GM15510 (cell line): ENCODE results near the gene PPA1.

Source experiments
- POLR2A ChIP-seq: IDR thresholded peaks from 3 replicates; pipeline ENCODE4 v1.6.1; 2011; ENCODE audit warnings: borderline replicate concordance; ENCODE audit not compliant: insufficient read length; ENCODE audit errors: extremely low read depth

Gene PPA1

GRCh38 chr10:70233109-70233938, at the start of gene PPA1:
Gene PPA1 (minus strand): TSS chr10:70233429. CDS start chr10:70233327, 102 bp downstream.
- peak; percentile 99 for TF ChIP-seq POLR2A

- TF ChIP-seq POLR2A: no peak
Measured at GRCh38 chr10:70281609-70282008, 48.4 kb upstream of the PPA1 start.

GRCh38 chr10:70280099-70280498, 46.9 kb upstream of the PPA1 start:
- no peak for TF ChIP-seq POLR2A

GRCh38 chr10:70277396-70278030, 44.3 kb upstream of the PPA1 start:
- no peak for TF ChIP-seq POLR2A

GRCh38 chr10:70274643-70275042, 41.4 kb upstream of the PPA1 start:
- TF ChIP-seq POLR2A: no peak

GRCh38 chr10:70272925-70273316, 39.7 kb upstream of the PPA1 start:
- no peak for TF ChIP-seq POLR2A

GRCh38 chr10:70271996-70272924, 39.0 kb upstream of the PPA1 start:
- no peak for TF ChIP-seq POLR2A

- no peak for TF ChIP-seq POLR2A
Measured at GRCh38 chr10:70270952-70271351, 37.7 kb upstream of the PPA1 start.

GRCh38 chr10:70269741-70270140, 36.5 kb upstream of the PPA1 start:
- TF ChIP-seq POLR2A: no peak

GRCh38 chr10:70268376-70268775, 35.1 kb upstream of the PPA1 start:
- TF ChIP-seq POLR2A: no peak

GRCh38 chr10:70267161-70267933, 34.1 kb upstream of the PPA1 start:
- TF ChIP-seq POLR2A: no peak

GRCh38 chr10:70266701-70267100, 33.5 kb upstream of the PPA1 start:
- TF ChIP-seq POLR2A: no peak

GRCh38 chr10:70266056-70266455, 32.8 kb upstream of the PPA1 start:
- no peak for TF ChIP-seq POLR2A

- no peak for TF ChIP-seq POLR2A
Measured at GRCh38 chr10:70265032-70265689, 31.9 kb upstream of the PPA1 start.

GRCh38 chr10:70260734-70261133, 27.5 kb upstream of the PPA1 start:
- TF ChIP-seq POLR2A: no peak

GRCh38 chr10:70260259-70260658, 27.0 kb upstream of the PPA1 start:
- TF ChIP-seq POLR2A: no peak
